PC-3 (cell line): ENCODE data around the gene ABCB4. TPM values are rescaled to one million over a fixed set of nuclear protein-coding genes. Genes with fewer than 3 reads are reported as not detected.

Experiments used
- ATAC-seq: fragments of 200-7000 bp; cut with Tn5 transposase; 2 replicates; pipeline ENCODE4 v1.9.1; 2020; ENCODE audit warnings: mild to moderate bottlenecking, moderate library complexity
- BruUV-seq: library from RNA; stranded (reverse); fragments of 400-500 nt; replicated peaks from 2 replicates; lab custom pipeline; 2021; lab: Mats Ljungman, UMichigan
- CTCF ChIA-PET: fragments of 300-600 bp; sonication (Branson Sonifier 250); formaldehyde crosslinking; loops from one replicate; lab custom pipeline; 2022; ENCODE audit warnings: antibody characterized with exemption; lab: Charles Lee
- POLR2A ChIA-PET: fragments of 300-600 bp; sonication (Branson Sonifier 250); formaldehyde crosslinking; loops from one replicate; lab custom pipeline; 2022; ENCODE audit warnings: antibody characterized with exemption; ENCODE audit not compliant: unreplicated experiment; lab: Charles Lee
- DNase-seq: peaks from one replicate; pipeline ENCODE4 v3.0.0-alpha.2; 2015
- H2AFZ ChIP-seq: fragments of 300-600 bp; sonication (generic); 2 replicates; pipeline ENCODE4 v1.6.0; 2016; ENCODE audit warnings: antibody characterized with exemption, low read length
- H3F3A ChIP-seq: fragments of 300-600 bp; sonication (generic); one replicate; pipeline ENCODE4 v1.6.0; 2017; ENCODE audit warnings: antibody characterized with exemption, low read length, control low read depth, mild to moderate bottlenecking; ENCODE audit not compliant: unreplicated experiment
- H3K27ac ChIP-seq: fragments of 300-600 bp; sonication (generic); 2 replicates; pipeline ENCODE4 v1.5.1; 2016; ENCODE audit warnings: mild to moderate bottlenecking, low read length
- H3K27me3 ChIP-seq: fragments of 300-600 bp; sonication (generic); 2 replicates; pipeline ENCODE4 v1.6.1; 2016; ENCODE audit warnings: low read length, mixed read lengths
- H3K36me3 ChIP-seq: fragments of 300-600 bp; sonication (generic); 2 replicates; pipeline ENCODE4 v1.6.1; 2016; ENCODE audit warnings: low read depth, mixed run types, low read length, mixed read lengths
- H3K4me1 ChIP-seq: fragments of 300-600 bp; sonication (generic); 2 replicates; pipeline ENCODE4 v1.5.1; 2016; ENCODE audit warnings: low read length; ENCODE audit not compliant: insufficient read depth
- H3K4me2 ChIP-seq: fragments of 300-600 bp; sonication (generic); 2 replicates; pipeline ENCODE4 v1.6.0; 2016; ENCODE audit warnings: low read length
- H3K4me3 ChIP-seq: fragments of 300-600 bp; sonication (generic); 2 replicates; pipeline ENCODE4 v1.5.1; 2016; ENCODE audit warnings: mild to moderate bottlenecking, low read length, mixed read lengths
- H3K79me2 ChIP-seq: fragments of 300-600 bp; sonication (generic); 2 replicates; pipeline ENCODE4 v1.6.1; 2017; ENCODE audit warnings: low read length, mixed read lengths
- H3K9ac ChIP-seq: fragments of 300-600 bp; sonication (generic); 2 replicates; pipeline ENCODE4 v1.6.0; 2016; ENCODE audit warnings: mild to moderate bottlenecking, low read length
- H3K9me2 ChIP-seq: fragments of 300-600 bp; sonication (generic); replicated peaks from 2 replicates; pipeline ENCODE4 v1.6.1; 2016; ENCODE audit warnings: mixed run types, low read length, mixed read lengths
- H3K9me3 ChIP-seq: fragments of 300-600 bp; sonication (generic); 2 replicates; pipeline ENCODE4 v1.6.1; 2016; ENCODE audit warnings: low read length, mixed read lengths
- H4K20me1 ChIP-seq: fragments of 300-600 bp; sonication (generic); 2 replicates; pipeline ENCODE4 v1.6.1; 2016; ENCODE audit warnings: low read length, mixed read lengths
- EZH2 ChIP-seq: fragments of 300-600 bp; sonication (generic); IDR thresholded peaks from one replicate; pipeline ENCODE4 v1.6.1; 2017; ENCODE audit warnings: antibody characterized with exemption, mild to moderate bottlenecking, low read length; ENCODE audit not compliant: unreplicated experiment
- EZH2phosphoT487 ChIP-seq: fragments of 300-600 bp; sonication (generic); IDR thresholded peaks from 2 replicates; pipeline ENCODE4 v1.6.1; 2018; ENCODE audit warnings: mild to moderate bottlenecking, antibody characterized with exemption, low read length, borderline replicate concordance
- intact Hi-C: fragments of 100-400 bp; cut with micrococcal nuclease; formaldehyde crosslinking; loops from 2 replicates; pipeline ENCODE4 v1.9.0; 2023
- total RNA-seq: library from RNA; depleted of rRNA; stranded (reverse); fragments of >200 nt; gene quantifications from 2 replicates; pipeline ENCODE4 v1.2.3, GENCODE V29; 2014
- TF ChIP-seq, protein P1 (sequence below): fragments of 300-600 bp; sonication (generic); conservative IDR thresholded peaks from 2 replicates; pipeline ENCODE4 v1.5.1; 2017; ENCODE audit warnings: antibody characterized with exemption, low read depth, mild to moderate bottlenecking, low read length

Gene ABCB4
- total RNA-seq, 1 experiment from 2014 or later = not detected

DNA sequence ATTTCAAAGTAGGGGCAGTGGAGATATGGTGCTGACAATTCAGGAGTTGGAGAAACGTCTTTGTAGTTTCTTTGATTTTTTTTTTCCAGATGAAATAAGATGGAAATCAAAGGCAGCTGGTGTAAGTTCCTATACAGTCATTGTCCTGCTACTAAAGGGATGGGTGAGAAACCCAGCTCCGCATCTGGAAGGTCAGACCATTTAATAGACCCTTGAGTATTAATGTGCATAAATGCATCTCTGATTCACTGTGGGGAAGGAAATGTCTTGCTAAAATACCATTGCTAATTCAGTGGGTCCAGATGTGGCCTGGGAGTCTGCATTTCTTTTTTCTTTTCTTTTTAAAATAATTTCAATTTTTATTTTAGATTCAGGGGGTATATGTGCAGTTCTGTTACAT, 15.5 kb downstream of the ABCB4 start:
- H3K9ac ChIP-seq = no peak overlapping the region
- peaks cover 3% of the 10 kb centered on the region for H3K4me1 ChIP-seq
- H4K20me1 ChIP-seq = no peaks in the 10 kb centered on the region
- no peak overlapping the region for H3K4me3 ChIP-seq
- POLR2A ChIA-PET = no interaction called here
- intact Hi-C loops = no loop called here
- H3K36me3 ChIP-seq = no peaks in the 10 kb centered on the region
- ATAC-seq (no peak), DNase-seq (no peak)
- no TSS peak for BruUV-seq
- CTCF ChIA-PET = no interaction called here
- H3F3A ChIP-seq = no peaks in the 10 kb centered on the region
- H3K9me3 ChIP-seq = no peaks in the 10 kb centered on the region
- TF ChIP-seq, protein P1, sequence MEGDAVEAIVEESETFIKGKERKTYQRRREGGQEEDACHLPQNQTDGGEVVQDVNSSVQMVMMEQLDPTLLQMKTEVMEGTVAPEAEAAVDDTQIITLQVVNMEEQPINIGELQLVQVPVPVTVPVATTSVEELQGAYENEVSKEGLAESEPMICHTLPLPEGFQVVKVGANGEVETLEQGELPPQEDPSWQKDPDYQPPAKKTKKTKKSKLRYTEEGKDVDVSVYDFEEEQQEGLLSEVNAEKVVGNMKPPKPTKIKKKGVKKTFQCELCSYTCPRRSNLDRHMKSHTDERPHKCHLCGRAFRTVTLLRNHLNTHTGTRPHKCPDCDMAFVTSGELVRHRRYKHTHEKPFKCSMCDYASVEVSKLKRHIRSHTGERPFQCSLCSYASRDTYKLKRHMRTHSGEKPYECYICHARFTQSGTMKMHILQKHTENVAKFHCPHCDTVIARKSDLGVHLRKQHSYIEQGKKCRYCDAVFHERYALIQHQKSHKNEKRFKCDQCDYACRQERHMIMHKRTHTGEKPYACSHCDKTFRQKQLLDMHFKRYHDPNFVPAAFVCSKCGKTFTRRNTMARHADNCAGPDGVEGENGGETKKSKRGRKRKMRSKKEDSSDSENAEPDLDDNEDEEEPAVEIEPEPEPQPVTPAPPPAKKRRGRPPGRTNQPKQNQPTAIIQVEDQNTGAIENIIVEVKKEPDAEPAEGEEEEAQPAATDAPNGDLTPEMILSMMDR = no peak
- TF ChIP-seq EZH2 = no peak
- no peak for TF ChIP-seq EZH2phosphoT487
- H3K4me2 ChIP-seq = no peak overlapping the region
- no peaks in the 10 kb centered on the region for H3K9me2 ChIP-seq
- H3K27ac ChIP-seq = no peak overlapping the region
- peaks cover 16% of the 10 kb centered on the region; the same call in 1 of the 2 replicates for H3K27me3 ChIP-seq
- H3K79me2 ChIP-seq = no peaks in the 10 kb centered on the region
- no peak overlapping the region for H2AFZ ChIP-seq

DNA sequence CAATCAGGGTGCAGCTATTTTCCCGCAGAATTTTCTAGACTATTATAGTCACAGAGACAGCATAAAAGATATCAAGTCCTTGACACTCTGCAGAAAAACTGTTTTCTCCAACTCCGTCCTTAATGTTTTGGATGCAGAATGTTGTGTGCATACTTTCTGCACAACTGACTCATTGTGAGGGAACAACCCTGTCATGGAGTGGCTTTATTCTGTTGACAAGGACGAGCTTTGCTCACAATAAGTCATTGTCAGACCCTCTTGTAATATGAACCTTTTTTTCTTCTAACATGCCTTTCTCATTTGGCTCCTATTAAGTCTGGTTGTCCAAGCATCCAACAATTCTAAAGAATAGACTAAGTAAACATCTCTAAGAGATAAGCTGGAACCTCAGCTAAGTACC, 17.3 kb downstream of the ABCB4 start:
- Histone ChIP-seq H4K20me1 (no peaks in the 10 kb centered on the region), H3K27ac (no peak overlapping the region), H3F3A (no peaks in the 10 kb centered on the region), H3K9me2 (no peaks in the 10 kb centered on the region), H3K9me3 (no peaks in the 10 kb centered on the region), H2AFZ (no peak overlapping the region), H3K9ac (no peak overlapping the region), H3K36me3 (no peaks in the 10 kb centered on the region), H3K27me3 (peaks cover 25% of the 10 kb centered on the region; the same call in 1 of the 2 replicates), H3K4me3 (no peak overlapping the region), H3K4me1 (no peaks in the 10 kb centered on the region), H3K79me2 (no peaks in the 10 kb centered on the region), H3K4me2 (no peak overlapping the region)
- CTCF ChIA-PET = no interaction called here
- intact Hi-C loops = no loop called here
- BruUV-seq = no TSS peak
- POLR2A ChIA-PET = no interaction called here
- TF ChIP-seq EZH2 = no peak
- TF ChIP-seq, protein P1 = no peak
- TF ChIP-seq EZH2phosphoT487 = no peak
- DNase-seq = no peak
- ATAC-seq = no peak

DNA sequence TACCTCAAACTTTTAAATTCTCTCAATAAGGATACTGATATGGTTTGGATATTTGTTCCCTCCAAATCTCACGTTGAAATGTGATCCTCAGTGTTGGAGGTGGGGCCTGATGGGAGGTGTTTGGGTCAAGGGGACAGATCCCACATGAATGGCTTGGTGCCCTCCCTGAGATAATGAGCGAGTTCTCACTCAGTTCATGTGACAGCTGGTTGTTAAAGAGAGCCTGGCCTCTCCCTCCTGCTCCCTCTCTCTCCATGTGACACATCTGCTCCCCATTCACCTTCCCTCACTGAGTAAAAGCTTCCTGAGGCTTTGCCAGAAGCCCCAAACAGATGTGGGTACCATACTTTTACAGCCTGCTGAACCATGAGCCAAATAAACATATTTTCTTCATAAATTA, 19.2 kb downstream of the ABCB4 start:
- ChIA-PET CTCF (no interaction called here), POLR2A (no interaction called here)
- H2AFZ ChIP-seq = no peak overlapping the region
- no TSS peak for BruUV-seq
- no peaks in the 10 kb centered on the region for H3K9me3 ChIP-seq
- H3K27me3 ChIP-seq = peaks cover 25% of the 10 kb centered on the region; the same call in 1 of the 2 replicates
- no peak for DNase-seq
- no peak for ATAC-seq
- intact Hi-C loops = no loop called here
- H3K4me2 ChIP-seq = no peak overlapping the region
- H3K36me3 ChIP-seq = no peaks in the 10 kb centered on the region
- H3K4me1 ChIP-seq = no peaks in the 10 kb centered on the region
- TF ChIP-seq, protein P1 = no peak
- TF ChIP-seq EZH2phosphoT487 (no peak), EZH2 (no peak)
- no peak overlapping the region for H3K9ac ChIP-seq
- no peaks in the 10 kb centered on the region for H3K9me2 ChIP-seq
- no peaks in the 10 kb centered on the region for H3F3A ChIP-seq
- H3K27ac ChIP-seq = no peak overlapping the region
- H3K4me3 ChIP-seq = no peak overlapping the region
- no peaks in the 10 kb centered on the region for H3K79me2 ChIP-seq
- H4K20me1 ChIP-seq = no peaks in the 10 kb centered on the region
